DLD1 (cell line): ENCODE results near the gene BET1L.
"Not testable (repeated sequence)": the region's sequence is repeated elsewhere in the genome, so short reads cannot be mapped to it uniquely, and the experiment has no call there.

Source experiments
- in situ Hi-C: cut with HindIII; loops from 2 replicates; pipeline ENCODE4 v1.10.0; 2017; ENCODE audit warnings: low sequenced_read_pairs

The BET1L gene

DNA sequence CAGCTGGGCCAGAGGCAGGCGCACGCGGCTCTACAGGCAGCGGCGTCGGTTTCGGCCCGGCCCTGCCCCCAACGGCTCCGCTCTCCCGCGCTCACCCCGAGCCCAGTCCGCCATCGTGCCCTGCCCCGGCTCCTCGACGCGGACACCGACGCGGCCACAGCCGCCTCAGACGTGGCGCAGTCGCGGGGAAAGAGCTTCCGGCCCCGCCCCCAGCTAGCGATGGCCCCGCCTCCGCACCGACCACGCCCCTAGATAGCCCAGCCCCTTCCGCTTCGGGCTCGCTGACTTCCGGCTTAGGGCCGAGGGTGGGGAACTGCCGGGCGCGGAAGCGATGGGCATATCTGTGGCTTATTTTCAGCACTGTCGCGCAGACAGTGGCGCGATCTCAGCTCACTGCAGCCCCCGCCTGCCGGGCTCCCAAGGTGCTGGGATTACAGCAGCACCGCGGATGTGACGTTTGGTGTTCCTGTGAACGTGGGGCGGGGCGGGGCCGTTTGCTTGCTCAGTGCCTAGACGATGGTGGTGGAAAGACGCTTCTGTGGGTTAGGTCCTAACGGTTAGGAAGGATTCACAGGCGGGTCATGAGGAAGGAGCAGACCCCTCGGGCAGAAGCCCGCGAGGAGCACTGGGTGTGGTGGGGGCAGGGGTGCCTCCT, at the start of gene BET1L, which contains the start of gene RIC8A:
BET1L (minus strand) TSS at position 192 of the 655 bp plus-strand sequence; CDS start at position 114, 78 bp downstream.
RIC8A (plus strand) TSS at position 501 of the 655 bp plus-strand sequence. CDS start 1,147 bp downstream, outside the sequence.
- in situ Hi-C loops = no loop called here

- in situ Hi-C loops = loop anchor here (10.0 kb wide), 2 partner anchors 79 to 199 kb away; partner anchors contain the start of gene PTDSS2
These were observed 48.6 kb upstream of the BET1L start for GRCh38 chr11:255816-256215.

GRCh38 chr11:255176-255575, 48.0 kb upstream of the BET1L start:
- in situ Hi-C loops = loop anchor here (10.0 kb wide), 2 partner anchors 80 to 200 kb away; partner anchors contain the start of gene PTDSS2

DNA sequence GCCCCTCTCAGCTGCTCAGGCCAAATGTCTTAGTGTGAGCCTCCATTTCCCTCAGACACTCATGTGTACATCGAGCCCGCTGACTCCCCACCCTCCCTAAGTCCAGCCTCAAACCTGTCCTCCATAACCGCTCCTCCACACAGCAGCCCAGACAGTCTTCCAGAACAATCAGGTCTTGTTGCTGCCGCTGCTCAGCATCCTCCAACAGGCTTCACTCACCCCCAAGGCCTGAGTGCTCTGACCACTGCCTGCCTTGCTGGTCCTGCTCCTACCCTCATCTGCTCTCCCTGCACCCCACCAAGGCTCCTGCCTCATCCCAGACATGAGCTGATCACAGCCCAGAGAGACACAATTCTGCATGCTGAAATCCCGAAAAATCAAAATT, 46.7 kb upstream of the BET1L start:
- in situ Hi-C loops = loop anchor here (10.0 kb wide), 2 partner anchors 81 to 201 kb away; partner anchors contain the start of gene PTDSS2

DNA sequence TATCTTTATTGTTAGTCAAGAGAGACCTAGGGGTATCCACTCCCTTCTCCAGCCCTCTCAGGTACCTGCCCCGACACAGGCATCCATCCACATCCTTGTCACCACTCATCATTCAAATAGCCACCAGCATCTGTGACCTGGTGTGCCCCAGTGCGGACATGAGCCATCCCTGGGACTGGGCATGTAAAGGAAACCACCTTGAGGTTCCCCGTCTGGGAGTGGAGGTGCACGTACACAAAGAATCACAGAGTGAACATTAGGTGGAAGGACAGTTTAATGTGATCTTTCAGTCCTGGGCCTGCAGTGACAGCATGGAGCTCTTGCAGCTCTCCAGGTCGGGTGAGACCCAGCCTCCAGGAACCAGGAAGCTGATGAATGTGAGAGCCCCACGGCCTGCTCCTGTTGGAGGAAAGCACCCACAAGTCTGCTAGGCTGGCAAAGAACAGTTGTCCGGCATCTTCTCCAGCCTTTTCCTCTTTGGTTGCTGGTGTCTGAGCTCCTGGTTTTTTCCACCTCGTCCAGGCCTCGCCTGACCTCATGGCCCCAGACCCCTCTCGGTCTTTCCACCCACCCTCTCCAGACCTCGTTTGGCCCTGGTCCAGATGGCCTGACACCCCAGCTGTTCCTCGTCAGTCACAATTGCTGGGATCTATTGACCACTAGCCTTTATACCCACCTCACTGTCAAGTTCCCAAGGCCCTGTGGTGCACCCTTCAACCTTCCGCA, 46.1 kb upstream of the BET1L start:
- in situ Hi-C loops = loop anchor here (10.0 kb wide), 2 partner anchors 81 to 201 kb away; partner anchors contain the start of gene PTDSS2

- in situ Hi-C loops = loop anchor here (10.0 kb wide), 2 partner anchors 82 to 202 kb away; partner anchors contain the start of gene PTDSS2
These were observed 45.5 kb upstream of the BET1L start for GRCh38 chr11:252666-253065.

- in situ Hi-C loops = loop anchor here (10.0 kb wide), 2 partner anchors 83 to 203 kb away; partner anchors contain the start of gene PTDSS2
These were observed 44.4 kb upstream of the BET1L start for GRCh38 chr11:251550-251949.

- in situ Hi-C loops = loop anchor here (10.0 kb wide), 2 partner anchors 84 to 204 kb away; partner anchors contain the start of gene PTDSS2
These were observed 43.6 kb upstream of the BET1L start for GRCh38 chr11:250740-251299.

DNA sequence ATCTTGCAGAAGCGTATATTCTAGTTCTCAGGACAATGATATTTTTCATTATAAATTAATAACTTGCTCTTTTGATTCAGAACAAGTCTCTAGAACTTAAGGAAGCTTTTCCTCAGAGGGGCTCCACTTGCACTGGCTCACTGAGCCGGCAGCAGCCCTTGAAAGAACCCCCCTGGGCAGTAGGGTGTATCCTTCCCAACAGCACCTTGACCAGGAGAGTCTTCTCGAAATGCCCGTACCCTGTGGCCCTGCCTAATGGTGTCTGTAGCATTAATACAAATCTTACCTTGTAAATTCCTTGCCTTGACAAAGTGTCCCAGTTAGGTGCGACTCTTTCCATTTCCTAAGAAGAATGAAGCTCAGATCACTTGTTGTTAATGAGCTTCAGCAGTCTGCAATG, 43.1 kb upstream of the BET1L start:
- in situ Hi-C loops = loop anchor here (10.0 kb wide), 2 partner anchors 85 to 205 kb away; partner anchors contain the start of gene PTDSS2

GRCh38 chr11:249062-249461, 41.9 kb upstream of the BET1L start:
- in situ Hi-C loops = no loop called here

- in situ Hi-C loops = no loop called here
These were observed 37.2 kb upstream of the BET1L start for GRCh38 chr11:244376-244775.

DNA sequence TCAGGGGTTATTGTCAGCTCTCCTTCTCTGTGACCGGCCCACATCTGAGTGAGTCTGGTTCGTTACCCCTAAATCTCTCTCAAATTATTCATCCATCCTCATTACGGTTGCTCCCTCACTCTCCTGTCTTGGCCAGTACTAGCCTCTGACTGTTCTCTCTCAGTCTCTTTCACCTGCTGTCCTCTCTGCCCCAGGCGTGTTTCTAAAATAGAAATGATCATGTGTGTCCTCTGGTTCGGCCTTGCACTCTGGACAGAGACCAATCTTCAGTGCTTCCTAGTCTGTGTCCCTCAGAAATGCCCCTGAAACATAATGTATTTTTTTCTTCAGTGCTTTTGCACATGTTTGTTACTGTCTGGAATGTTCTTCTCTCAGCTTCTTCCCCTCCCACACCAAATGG, 34.4 kb upstream of the BET1L start:
- in situ Hi-C loops = no loop called here

DNA sequence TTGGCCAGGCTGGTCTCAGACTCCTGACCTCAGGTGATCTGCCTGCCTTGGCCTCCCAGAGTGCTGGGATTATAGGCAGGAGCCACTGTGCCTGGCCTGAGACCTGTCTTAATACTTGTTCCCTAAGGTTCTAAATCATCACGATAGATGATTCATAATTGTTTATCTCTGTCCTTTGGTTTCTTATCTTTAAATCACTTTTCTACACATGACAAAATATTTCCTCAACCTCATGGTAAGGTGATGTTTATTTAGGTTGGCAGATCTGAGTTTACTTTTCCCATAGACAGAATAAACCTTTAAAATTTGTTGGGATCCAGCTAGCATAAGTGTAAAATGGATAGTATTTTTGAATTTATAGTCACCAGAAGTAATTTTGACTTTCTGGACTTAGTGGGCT, 33.1 kb upstream of the BET1L start:
- in situ Hi-C loops = no loop called here

GRCh38 chr11:238346-238745, 31.1 kb upstream of the BET1L start:
- in situ Hi-C loops = not testable (repeated sequence)

- in situ Hi-C loops = no loop called here
These were observed 29.9 kb upstream of the BET1L start, which contains the start of gene PSMD13 for GRCh38 chr11:236774-237767. Gene PSMD13, plus strand, starts transcription at chr11:236976. Its CDS starts 74 bp downstream, at chr11:237050.

- in situ Hi-C loops = no loop called here
These were observed 29.0 kb upstream of the BET1L start, which contains the start of gene SIRT3 for GRCh38 chr11:235997-236773. Gene SIRT3, minus strand, starts transcription at chr11:236342. Its CDS starts 14 bp downstream, at chr11:236328.

GRCh38 chr11:235609-235996, 28.4 kb upstream of the BET1L start:
- in situ Hi-C loops = no loop called here

GRCh38 chr11:235180-235579, 28.0 kb upstream of the BET1L start:
- in situ Hi-C loops = no loop called here
